ENCODE results near the gene PRKCE. TPM values are rescaled to one million over a fixed set of nuclear protein-coding genes. Genes with fewer than 3 reads are reported as not detected.

The PRKCE gene
- total and polyA plus RNA-seq, 2 experiments from 2014 or later: 0.94 to 1.2 TPM

DNA sequence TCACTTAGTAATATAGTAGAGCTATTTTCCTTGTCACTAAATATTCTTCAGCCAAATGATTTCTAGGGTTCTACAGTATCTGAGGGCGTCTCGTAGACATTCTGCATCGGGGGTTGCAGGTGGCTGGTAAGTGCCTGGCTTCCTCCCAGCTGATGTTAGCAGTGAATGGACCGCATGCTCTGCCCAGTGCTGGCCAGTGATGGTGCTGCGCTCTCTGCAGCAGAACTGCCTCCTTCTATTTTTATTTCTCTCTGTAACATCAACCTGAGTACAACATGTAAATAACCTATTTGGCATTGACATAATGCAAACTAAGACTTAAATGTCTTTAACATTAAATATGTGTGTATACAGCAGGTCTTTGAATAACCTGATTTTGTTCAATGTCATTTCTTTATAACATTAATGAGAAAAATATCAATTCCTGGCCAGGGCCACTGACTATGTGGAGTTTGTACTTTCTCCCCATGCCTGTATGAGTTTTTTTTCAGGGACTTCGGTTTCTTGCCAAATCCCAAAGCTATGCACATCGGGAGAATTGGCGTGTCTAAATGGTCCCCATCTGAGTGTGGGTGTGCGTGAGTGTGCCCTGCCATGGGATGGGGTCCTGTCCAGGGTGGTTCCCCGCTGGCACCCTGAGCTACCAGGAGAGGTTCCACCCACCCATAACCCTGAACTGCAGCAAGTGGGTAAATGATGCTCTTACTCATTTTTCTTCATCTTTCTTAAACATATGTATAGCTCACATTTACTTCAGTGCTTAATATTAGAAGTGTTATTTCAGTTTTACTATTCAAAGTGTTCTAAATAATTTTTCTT lies 367.5 kb downstream of the PRKCE start:
- Histone ChIP-seq H3K4me2 (no peak overlapping the region), H2AFZ (no peak overlapping the region), H4K20me1 (replicated peaks; ENCODE audit: insufficient read depth) (no peaks in the 10 kb centered on the region), H3K27ac (ENCODE audit: low read depth) (no peak overlapping the region), H3F3A (replicated peaks; ENCODE audit: low read depth) (no peaks in the 10 kb centered on the region; the same call in 1 of the 2 replicates), H3K4me3 (no peak overlapping the region), H3K36me3 (ENCODE audit: insufficient read depth) (no peaks in the 10 kb centered on the region), H3K79me2 (replicated peaks; ENCODE audit: insufficient read depth) (no peaks in the 10 kb centered on the region), H3K4me1 (ENCODE audit: insufficient read depth) (peaks cover 13% of the 10 kb centered on the region), H3K27me3 (ENCODE audit: insufficient read depth) (no peaks in the 10 kb centered on the region), H3K9me2 (ENCODE audit: insufficient read depth) (0 out of 2 replicates have a peak, but pooled peaks cover under 1% of the 10 kb centered on the region)
- Mint-ChIP-seq H3K27ac (no peak overlapping the region), H3K4me1 (peaks cover 25% of the 10 kb centered on the region), H3K36me3 (ENCODE audit: low read depth) (no peaks in the 10 kb centered on the region), H3K27me3 (ENCODE audit: insufficient read depth, low read depth, poor library complexity) (peaks cover 2% of the 10 kb centered on the region), H3K9me3 (peaks cover 7% of the 10 kb centered on the region; the same call in 1 of the 3 replicates), H3K4me3 (no peak overlapping the region)
- TF ChIP-seq ZNF114 (CRISPR knock-in tag; IDR thresholded peaks at IDR 0.05) (no peak), ZNF331 (CRISPR knock-in tag; IDR thresholded peaks at IDR 0.05; ENCODE audit: low read depth) (no peak), POLR2AphosphoS5 (IDR thresholded peaks at IDR 0.05; ENCODE audit: low read depth) (no peak), STAT1 (IDR thresholded peaks at IDR 0.05; ENCODE audit: unreplicated experiment) (no peak), CREB1 (CRISPR knock-in tag; IDR thresholded peaks at IDR 0.05; ENCODE audit: low read depth) (no peak), CTCF (conservative IDR thresholded peaks at IDR 0.05; ENCODE audit: low read depth in 2 of 2) (no peak)
- peak; percentile 56 for ATAC-seq
- DNase-seq (ENCODE audit: low spot score): peak; percentile 28

DNA sequence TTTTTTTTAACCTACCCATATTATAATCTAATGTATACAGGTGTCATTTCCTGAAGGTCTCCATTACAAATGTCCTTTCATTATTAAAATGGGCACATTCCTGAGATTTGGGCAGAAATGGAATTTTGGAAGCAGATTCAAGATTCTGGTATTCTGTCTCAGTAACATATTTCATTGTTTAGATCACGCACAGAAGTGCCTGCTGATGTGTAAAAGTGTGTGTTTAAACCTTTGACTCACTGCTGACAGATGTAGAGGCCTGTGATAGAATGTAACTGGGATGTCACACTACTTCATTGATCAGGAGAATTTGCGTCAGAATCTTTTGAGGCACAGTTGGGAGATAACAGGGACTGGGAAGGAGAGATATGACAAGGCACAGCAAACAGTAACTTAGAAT lies 368.9 kb downstream of the PRKCE start:
- no peak overlapping the region for H2AFZ ChIP-seq
- peaks cover 13% of the 10 kb centered on the region for H3K4me1 ChIP-seq (ENCODE audit: insufficient read depth)
- DNase-seq (ENCODE audit: low spot score) (no peak), ATAC-seq (no peak)
- no peak overlapping the region for H3K4me3 ChIP-seq
- no peaks in the 10 kb centered on the region for H3K36me3 ChIP-seq (ENCODE audit: insufficient read depth)
- no peaks in the 10 kb centered on the region for H3K36me3 Mint-ChIP-seq (ENCODE audit: low read depth)
- no peaks in the 10 kb centered on the region for H3K79me2 ChIP-seq (replicated peaks; ENCODE audit: insufficient read depth)
- H3K27ac Mint-ChIP-seq: no peak overlapping the region
- H3K9me3 Mint-ChIP-seq: peaks cover 7% of the 10 kb centered on the region; the same call in 1 of the 3 replicates
- peaks cover 2% of the 10 kb centered on the region for H3K27me3 Mint-ChIP-seq (ENCODE audit: insufficient read depth, low read depth, poor library complexity)
- H3K4me2 ChIP-seq: no peak overlapping the region
- TF ChIP-seq, protein P1, sequence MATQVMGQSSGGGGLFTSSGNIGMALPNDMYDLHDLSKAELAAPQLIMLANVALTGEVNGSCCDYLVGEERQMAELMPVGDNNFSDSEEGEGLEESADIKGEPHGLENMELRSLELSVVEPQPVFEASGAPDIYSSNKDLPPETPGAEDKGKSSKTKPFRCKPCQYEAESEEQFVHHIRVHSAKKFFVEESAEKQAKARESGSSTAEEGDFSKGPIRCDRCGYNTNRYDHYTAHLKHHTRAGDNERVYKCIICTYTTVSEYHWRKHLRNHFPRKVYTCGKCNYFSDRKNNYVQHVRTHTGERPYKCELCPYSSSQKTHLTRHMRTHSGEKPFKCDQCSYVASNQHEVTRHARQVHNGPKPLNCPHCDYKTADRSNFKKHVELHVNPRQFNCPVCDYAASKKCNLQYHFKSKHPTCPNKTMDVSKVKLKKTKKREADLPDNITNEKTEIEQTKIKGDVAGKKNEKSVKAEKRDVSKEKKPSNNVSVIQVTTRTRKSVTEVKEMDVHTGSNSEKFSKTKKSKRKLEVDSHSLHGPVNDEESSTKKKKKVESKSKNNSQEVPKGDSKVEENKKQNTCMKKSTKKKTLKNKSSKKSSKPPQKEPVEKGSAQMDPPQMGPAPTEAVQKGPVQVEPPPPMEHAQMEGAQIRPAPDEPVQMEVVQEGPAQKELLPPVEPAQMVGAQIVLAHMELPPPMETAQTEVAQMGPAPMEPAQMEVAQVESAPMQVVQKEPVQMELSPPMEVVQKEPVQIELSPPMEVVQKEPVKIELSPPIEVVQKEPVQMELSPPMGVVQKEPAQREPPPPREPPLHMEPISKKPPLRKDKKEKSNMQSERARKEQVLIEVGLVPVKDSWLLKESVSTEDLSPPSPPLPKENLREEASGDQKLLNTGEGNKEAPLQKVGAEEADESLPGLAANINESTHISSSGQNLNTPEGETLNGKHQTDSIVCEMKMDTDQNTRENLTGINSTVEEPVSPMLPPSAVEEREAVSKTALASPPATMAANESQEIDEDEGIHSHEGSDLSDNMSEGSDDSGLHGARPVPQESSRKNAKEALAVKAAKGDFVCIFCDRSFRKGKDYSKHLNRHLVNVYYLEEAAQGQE (IDR thresholded peaks at IDR 0.05; ENCODE audit: unreplicated experiment): no peak
- TF ChIP-seq ZNF331 (CRISPR knock-in tag; IDR thresholded peaks at IDR 0.05; ENCODE audit: low read depth) (no peak), CTCF (conservative IDR thresholded peaks at IDR 0.05; ENCODE audit: low read depth in 2 of 2) (no peak), JUNB (IDR thresholded peaks at IDR 0.05; ENCODE audit: unreplicated experiment) (no peak), ETS1 (IDR thresholded peaks at IDR 0.05) (no peak), ZNF114 (CRISPR knock-in tag; IDR thresholded peaks at IDR 0.05) (no peak), POLR2AphosphoS5 (IDR thresholded peaks at IDR 0.05; ENCODE audit: low read depth) (no peak), NANOG (IDR thresholded peaks at IDR 0.05; ENCODE audit: borderline replicate concordance) (no peak)
- H3K4me3 Mint-ChIP-seq: no peak overlapping the region
- no peaks in the 10 kb centered on the region for H3K27me3 ChIP-seq (ENCODE audit: insufficient read depth)
- no peaks in the 10 kb centered on the region for H3K9me2 ChIP-seq (ENCODE audit: insufficient read depth)
- H3K27ac ChIP-seq (ENCODE audit: low read depth): no peak overlapping the region
- no peaks in the 10 kb centered on the region for H4K20me1 ChIP-seq (replicated peaks; ENCODE audit: insufficient read depth)
- H3K4me1 Mint-ChIP-seq: peaks cover 15% of the 10 kb centered on the region
- no peaks in the 10 kb centered on the region; the same call in 1 of the 2 replicates for H3F3A ChIP-seq (replicated peaks; ENCODE audit: low read depth)
